ENCODE measurements around the gene CCDC198.

Gene CCDC198

GRCh38 chr14:57470909-57471308 is 22.7 kb downstream of the CCDC198 start:
- TF ChIP-seq CTCF (IDR thresholded peaks at IDR 0.05; ENCODE audit: low read depth, low read length, missing control alignments): no peak
- DNase-seq (ENCODE audit: low read depth): no peak
- H3K4me3 ChIP-seq (ENCODE audit: low read depth, low read length): no peak overlapping the region

- no peak for TF ChIP-seq CTCF (IDR thresholded peaks at IDR 0.05; ENCODE audit: low read depth, low read length, missing control alignments)
- DNase-seq (ENCODE audit: low read depth): no peak
- no peak overlapping the region for H3K4me3 ChIP-seq (ENCODE audit: low read depth, low read length)
Observed at GRCh38 chr14:57464008-57464730, 29.5 kb downstream of the CCDC198 start.

GRCh38 chr14:57462551-57462950 is 31.1 kb downstream of the CCDC198 start:
- DNase-seq (ENCODE audit: low read depth): no peak
- TF ChIP-seq CTCF (IDR thresholded peaks at IDR 0.05; ENCODE audit: low read depth, low read length, missing control alignments): no peak

GRCh38 chr14:57461777-57462320 is 31.8 kb downstream of the CCDC198 start:
- DNase-seq (ENCODE audit: low read depth): no peak
- no peak for TF ChIP-seq CTCF (IDR thresholded peaks at IDR 0.05; ENCODE audit: low read depth, low read length, missing control alignments)
- no peak overlapping the region for H3K4me3 ChIP-seq (ENCODE audit: low read depth, low read length)

More at GRCh38 chr14:57462551-57462950, 31.1 kb downstream of the CCDC198 start:
- no peak overlapping the region for H3K4me3 ChIP-seq (ENCODE audit: low read depth, low read length)

GRCh38 chr14:57435923-57436322 is 57.7 kb downstream of the CCDC198 start:
- no peak overlapping the region for H3K4me3 ChIP-seq (ENCODE audit: low read depth, low read length)
- no peak for DNase-seq (ENCODE audit: low read depth)
- no peak for TF ChIP-seq CTCF (IDR thresholded peaks at IDR 0.05; ENCODE audit: low read depth, low read length, missing control alignments)

- DNase-seq (ENCODE audit: low read depth): no peak
- no peak for TF ChIP-seq CTCF (IDR thresholded peaks at IDR 0.05; ENCODE audit: low read depth, low read length, missing control alignments)
- no peak overlapping the region for H3K4me3 ChIP-seq (ENCODE audit: low read depth, low read length)
Observed at GRCh38 chr14:57420986-57421385, 72.7 kb downstream of the CCDC198 start.

GRCh38 chr14:57420033-57420432 is 73.6 kb downstream of the CCDC198 start:
- H3K4me3 ChIP-seq (ENCODE audit: low read depth, low read length): no peak overlapping the region
- TF ChIP-seq CTCF (IDR thresholded peaks at IDR 0.05; ENCODE audit: low read depth, low read length, missing control alignments): no peak
- DNase-seq (ENCODE audit: low read depth): no peak

Measured in GM12864 (cell line).